ENCODE data around the gene CPNE4.

The CPNE4 gene

GRCh38 chr3:131793870-131794269 lies 240.9 kb downstream of the CPNE4 start:
- no peak for DNase-seq
- in situ Hi-C loops (cut with HindIII; ENCODE audit: low pct_ligation_motif_present, low pct_unique_long_range_greater_than_20kb, low sequenced_read_pairs): no loop called here

- in situ Hi-C loops (cut with HindIII; ENCODE audit: low pct_ligation_motif_present, low pct_unique_long_range_greater_than_20kb, low sequenced_read_pairs): no loop called here
- no peak for DNase-seq
Measured at GRCh38 chr3:131789188-131789587, 245.6 kb downstream of the CPNE4 start.

GRCh38 chr3:131786386-131786785 lies 248.4 kb downstream of the CPNE4 start:
- in situ Hi-C loops (cut with HindIII; ENCODE audit: low pct_ligation_motif_present, low pct_unique_long_range_greater_than_20kb, low sequenced_read_pairs): no loop called here
- no peak for DNase-seq

- no peak for DNase-seq
- in situ Hi-C loops (cut with HindIII; ENCODE audit: low pct_ligation_motif_present, low pct_unique_long_range_greater_than_20kb, low sequenced_read_pairs): no loop called here
Measured at GRCh38 chr3:131782751-131783150, 252.1 kb downstream of the CPNE4 start.

- in situ Hi-C loops (cut with HindIII; ENCODE audit: low pct_ligation_motif_present, low pct_unique_long_range_greater_than_20kb, low sequenced_read_pairs): no loop called here
- DNase-seq: no peak
Measured at GRCh38 chr3:131778526-131778925, 256.3 kb downstream of the CPNE4 start.

GRCh38 chr3:131775650-131776049 lies 259.2 kb downstream of the CPNE4 start:
- DNase-seq: no peak
- in situ Hi-C loops (cut with HindIII; ENCODE audit: low pct_ligation_motif_present, low pct_unique_long_range_greater_than_20kb, low sequenced_read_pairs): no loop called here

- in situ Hi-C loops (cut with HindIII; ENCODE audit: low pct_ligation_motif_present, low pct_unique_long_range_greater_than_20kb, low sequenced_read_pairs): no loop called here
- no peak for DNase-seq
Measured at GRCh38 chr3:131772269-131773026, 262.4 kb downstream of the CPNE4 start.

GRCh38 chr3:131762981-131763564 lies 271.7 kb downstream of the CPNE4 start:
- in situ Hi-C loops (cut with HindIII; ENCODE audit: low pct_ligation_motif_present, low pct_unique_long_range_greater_than_20kb, low sequenced_read_pairs): no loop called here
- DNase-seq: no peak

- no peak for DNase-seq
Measured at GRCh38 chr3:131756405-131756804, 278.4 kb downstream of the CPNE4 start.

GRCh38 chr3:131755380-131755779 lies 279.4 kb downstream of the CPNE4 start:
- DNase-seq: no peak
- in situ Hi-C loops (cut with HindIII; ENCODE audit: low pct_ligation_motif_present, low pct_unique_long_range_greater_than_20kb, low sequenced_read_pairs): no loop called here

More at GRCh38 chr3:131756405-131756804, 278.4 kb downstream of the CPNE4 start:
- in situ Hi-C loops (cut with HindIII; ENCODE audit: low pct_ligation_motif_present, low pct_unique_long_range_greater_than_20kb, low sequenced_read_pairs): no loop called here

- in situ Hi-C loops (cut with HindIII; ENCODE audit: low pct_ligation_motif_present, low pct_unique_long_range_greater_than_20kb, low sequenced_read_pairs): no loop called here
- DNase-seq: no peak
Measured at GRCh38 chr3:131750256-131750655, 284.6 kb downstream of the CPNE4 start.

GRCh38 chr3:131749826-131750225 lies 285.0 kb downstream of the CPNE4 start:
- in situ Hi-C loops (cut with HindIII; ENCODE audit: low pct_ligation_motif_present, low pct_unique_long_range_greater_than_20kb, low sequenced_read_pairs): no loop called here
- DNase-seq: no peak

GRCh38 chr3:131747466-131747865 lies 287.3 kb downstream of the CPNE4 start:
- no peak for DNase-seq
- in situ Hi-C loops (cut with HindIII; ENCODE audit: low pct_ligation_motif_present, low pct_unique_long_range_greater_than_20kb, low sequenced_read_pairs): no loop called here

- DNase-seq: no peak
- in situ Hi-C loops (cut with HindIII; ENCODE audit: low pct_ligation_motif_present, low pct_unique_long_range_greater_than_20kb, low sequenced_read_pairs): no loop called here
Measured at GRCh38 chr3:131744765-131745164, 290.0 kb downstream of the CPNE4 start.

- no peak for DNase-seq
- in situ Hi-C loops (cut with HindIII; ENCODE audit: low pct_ligation_motif_present, low pct_unique_long_range_greater_than_20kb, low sequenced_read_pairs): no loop called here
Measured at GRCh38 chr3:131743126-131743525, 291.7 kb downstream of the CPNE4 start.

GRCh38 chr3:131739211-131739610 lies 295.6 kb downstream of the CPNE4 start:
- DNase-seq: no peak
- in situ Hi-C loops (cut with HindIII; ENCODE audit: low pct_ligation_motif_present, low pct_unique_long_range_greater_than_20kb, low sequenced_read_pairs): no loop called here

GRCh38 chr3:131738095-131738494 lies 296.7 kb downstream of the CPNE4 start:
- DNase-seq: no peak
- in situ Hi-C loops (cut with HindIII; ENCODE audit: low pct_ligation_motif_present, low pct_unique_long_range_greater_than_20kb, low sequenced_read_pairs): no loop called here

GRCh38 chr3:131735544-131735943 lies 299.3 kb downstream of the CPNE4 start:
- no peak for DNase-seq
- in situ Hi-C loops (cut with HindIII; ENCODE audit: low pct_ligation_motif_present, low pct_unique_long_range_greater_than_20kb, low sequenced_read_pairs): no loop called here

- no peak for DNase-seq
- in situ Hi-C loops (cut with HindIII; ENCODE audit: low pct_ligation_motif_present, low pct_unique_long_range_greater_than_20kb, low sequenced_read_pairs): no loop called here
Measured at GRCh38 chr3:131735116-131735515, 299.7 kb downstream of the CPNE4 start.

- in situ Hi-C loops (cut with HindIII; ENCODE audit: low pct_ligation_motif_present, low pct_unique_long_range_greater_than_20kb, low sequenced_read_pairs): no loop called here
- DNase-seq: no peak
Measured at GRCh38 chr3:131733086-131733841, 301.6 kb downstream of the CPNE4 start.
